Stomach (tissue), 9 donors: ENCODE data around the gene RAB5A. TPM values are rescaled to one million over a fixed set of nuclear protein-coding genes. Genes with fewer than 3 reads are reported as not detected.

ENCODE experiments used
- DNase-seq, 2 donors: peaks; one replicate each; pipeline versions ENCODE4 v3.0.0 to v3.0.0-alpha.2; 2013 to 2019
- H3K27ac ChIP-seq, 5 donors: fragments of 200-600 bp in 4 of 5; sonication (generic) in 4 of 5; one replicate each; pipeline ENCODE4 v1.5.1; 2013 to 2019; ENCODE audit warnings: mild to moderate bottlenecking in 1 of 5, moderate library complexity in 1 of 5
- H3K27me3 ChIP-seq, 3 donors: fragments of 200-600 bp; sonication (generic); one replicate each; pipeline ENCODE4 v1.5.1; 2017 to 2019; ENCODE audit warnings: mixed run types in 1 of 3
- H3K36me3 ChIP-seq, 4 donors: fragments of 200-600 bp; sonication (generic); 1 replicate in 3 of 4; 2 replicates in 1 of 4; pipeline ENCODE4 v1.5.1; 2016 to 2019
- H3K4me1 ChIP-seq, 4 donors: fragments of 200-600 bp; sonication (generic); one replicate each; pipeline ENCODE4 v1.5.1; 2016 to 2019
- H3K4me3 ChIP-seq, 4 donors: fragments of 200-600 bp; sonication (generic) in 3 of 4; one replicate each; pipeline ENCODE4 v1.5.1; 2016 to 2019; ENCODE audit warnings: mild to moderate bottlenecking in 1 of 4
- H3K9me3 ChIP-seq, 4 donors: fragments of 200-600 bp; sonication (generic); one replicate each; pipeline ENCODE4 v1.5.1; 2016 to 2019
- CTCF ChIP-seq, 7 experiments: fragments of 450-650 bp in 4 of 7; fragments of 200-600 bp in 3 of 7; sonication (generic) in 3 of 7; IDR thresholded peaks; one replicate each; pipeline ENCODE4 v1.5.1; 2016 to 2019; ENCODE audit warnings: antibody characterized with exemption in 7 of 7, control low read depth in 2 of 7, mild to moderate bottlenecking in 1 of 7
- EP300 ChIP-seq: sonication (generic); formaldehyde crosslinking; IDR thresholded peaks from one replicate; pipeline ENCODE4 v1.6.1; 2017; ENCODE audit warnings: antibody characterized with exemption
- POLR2A ChIP-seq, 4 donors: fragments of 450-650 bp; IDR thresholded peaks; one replicate each; pipeline ENCODE4 v1.6.1; 2016; ENCODE audit warnings: antibody characterized with exemption in 4 of 4, control low read depth in 2 of 4, mild to moderate bottlenecking in 1 of 4, moderate library complexity in 1 of 4
- POLR2AphosphoS5 ChIP-seq, 3 donors: sonication (generic); formaldehyde crosslinking; IDR thresholded peaks; one replicate each; pipeline ENCODE4 v1.6.1; 2016; ENCODE audit warnings: antibody characterized with exemption in 3 of 3
- WGBS, 5 donors: extraction: QIAGEN DNeasy Blood & Tissue Kit in 3 of 5; methylation state at CpG; one replicate each; pipeline versions ENCODE4 v1.1.5 to v1.1.7; 2013 to 2018; 5-methylcytosine and 5-hydroxymethylcytosine counted together
- intact Hi-C: fragments of 100-400 bp; cut with DNase I; formaldehyde crosslinking; loops from one replicate; pipeline ENCODE4 v1.15.1; 2023; ENCODE audit warnings: low total_unique reads
- polyA plus RNA-seq, 3 donors: library from polyadenylated mRNA; stranded (reverse); fragments of 200-250 nt; gene quantifications; one replicate each; pipeline ENCODE4 v1.2.3, GENCODE V29; 2013
- total RNA-seq, 5 donors: library from RNA; depleted of rRNA; stranded (reverse); fragments of >200 nt; gene quantifications; one replicate each; pipeline versions ENCODE4 v1.1.0 to v1.2.3, GENCODE V29; 2014 to 2016
- donor health status: healthy with polysubstance abuse.
- donor health status: Bipolar disorder and iron deficiency.
- donor health status: healthy.

Gene RAB5A
- total and polyA plus RNA-seq, 8 donors, result 9.3 to 163 (median 43.5) TPM

- TF ChIP-seq POLR2AphosphoS5 (IDR thresholded peaks at IDR 0.05), result no peak
- TF ChIP-seq POLR2A (IDR thresholded peaks at IDR 0.05), result no peak
- no peak for TF ChIP-seq EP300
- no peak for TF ChIP-seq CTCF (IDR thresholded peaks at IDR 0.05)
- Histone ChIP-seq H3K27me3 (no peaks in the 10 kb centered on the region), H3K4me1 (peaks cover 0 to 68% (median 38%) of the 10 kb centered on the region in 4 donors), H3K4me3 (no peak overlapping the region), H3K9me3 (no peaks in the 10 kb centered on the region), H3K27ac (no peak overlapping the region), H3K36me3 (peaks cover 0 to 23% (median 9%) of the 10 kb centered on the region in 4 donors)
- no peak for DNase-seq
- WGBS, 5 donors, result 92 to 99% (median 96%) methylated on average over 4 of the region's 4 CpGs
- intact Hi-C loops, result no loop called here
Measured at GRCh38 chr3:19961960-19962359, 15.1 kb downstream of the RAB5A start.

- no peak for TF ChIP-seq CTCF (IDR thresholded peaks at IDR 0.05)
- no peak for TF ChIP-seq POLR2A (IDR thresholded peaks at IDR 0.05)
- TF ChIP-seq POLR2AphosphoS5 (IDR thresholded peaks at IDR 0.05), result no peak
- TF ChIP-seq EP300, result no peak
- intact Hi-C loops, result no loop called here
Measured at GRCh38 chr3:19967208-19967607, 20.3 kb downstream of the RAB5A start.

DNA sequence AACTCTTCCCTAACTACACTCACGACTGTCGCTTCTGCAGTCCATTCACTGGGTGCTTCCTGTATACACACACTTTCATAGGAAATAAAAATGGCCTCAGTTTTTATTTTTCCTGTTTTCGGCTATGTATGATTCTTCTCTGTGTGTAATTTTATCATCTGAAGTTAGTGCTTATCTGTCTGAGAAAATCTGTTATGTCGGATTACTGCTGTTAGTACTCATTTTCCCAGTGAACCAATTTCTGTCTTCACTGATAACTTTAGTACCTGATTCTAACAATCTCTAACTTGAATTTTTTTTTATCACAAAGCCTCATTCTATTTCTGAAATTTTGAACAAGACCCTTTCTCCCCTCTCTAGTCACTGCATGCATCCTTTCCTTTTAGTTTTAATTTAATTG, 20.9 kb downstream of the RAB5A start:
- Histone ChIP-seq H3K27ac (no peak overlapping the region), H3K4me3 (no peak overlapping the region), H3K27me3 (no peaks in the 10 kb centered on the region), H3K36me3 (peaks cover 0 to 13% (median 6%) of the 10 kb centered on the region in 4 donors), H3K9me3 (no peaks in the 10 kb centered on the region), H3K4me1 (peaks cover 0 to 68% (median 27%) of the 10 kb centered on the region in 4 donors)
- intact Hi-C loops, result no loop called here
- WGBS, 5 donors, result 71 to 85% (median 82%) methylated on average over 4 of the region's 4 CpGs
- no peak for TF ChIP-seq POLR2A (IDR thresholded peaks at IDR 0.05)
- no peak for TF ChIP-seq CTCF (IDR thresholded peaks at IDR 0.05)
- no peak for TF ChIP-seq EP300
- TF ChIP-seq POLR2AphosphoS5 (IDR thresholded peaks at IDR 0.05), result no peak
- no peak for DNase-seq

More at GRCh38 chr3:19967208-19967607, 20.3 kb downstream of the RAB5A start:
- WGBS, 5 donors, result 88 to 95% (median 90%) methylated on average over 6 of the region's 6 CpGs
- H3K27ac ChIP-seq, result no peak overlapping the region
- no peaks in the 10 kb centered on the region for H3K27me3 ChIP-seq
- H3K4me1 ChIP-seq, result peaks cover 0 to 69% (median 28%) of the 10 kb centered on the region in 4 donors
- no peak overlapping the region for H3K4me3 ChIP-seq
- H3K36me3 ChIP-seq, result peaks cover 0 to 13% (median 6%) of the 10 kb centered on the region in 4 donors
- no peak for DNase-seq
- H3K9me3 ChIP-seq, result no peaks in the 10 kb centered on the region

DNA sequence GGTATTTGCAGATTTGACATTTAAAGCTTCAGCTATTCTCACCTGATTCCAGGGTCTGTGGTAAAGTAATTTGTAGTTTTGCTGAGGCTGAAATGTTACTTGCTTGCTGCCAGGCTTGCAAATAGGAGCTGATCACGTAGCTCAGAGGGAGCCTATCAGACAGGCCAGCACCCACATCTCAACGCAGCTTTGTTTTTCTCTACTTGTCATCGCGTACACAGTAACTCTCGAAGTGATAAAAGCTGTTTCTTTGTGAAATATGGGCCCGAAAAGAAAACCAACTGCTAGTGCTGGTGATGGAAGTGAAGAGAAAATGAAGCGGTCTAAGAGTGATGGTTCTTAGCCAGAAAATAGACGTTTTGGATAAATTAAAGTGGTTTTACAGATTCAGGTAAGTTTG, 23.4 kb downstream of the RAB5A start:
- Histone ChIP-seq H3K9me3 (no peaks in the 10 kb centered on the region), H3K4me1 (peaks cover 0 to 56% (median 21%) of the 10 kb centered on the region in 4 donors), H3K27ac (no peak overlapping the region), H3K36me3 (peaks cover 3 to 28% (median 23%) of the 10 kb centered on the region in 4 donors), H3K27me3 (no peaks in the 10 kb centered on the region), H3K4me3 (no peak overlapping the region)
- WGBS, 5 donors, result 58 to 71% (median 64%) methylated on average over 8 of the region's 8 CpGs
- no peak for DNase-seq
- intact Hi-C loops, result no loop called here
- no peak for TF ChIP-seq POLR2AphosphoS5 (IDR thresholded peaks at IDR 0.05)
- no peak for TF ChIP-seq POLR2A (IDR thresholded peaks at IDR 0.05)
- no peak for TF ChIP-seq EP300
- no peak for TF ChIP-seq CTCF (IDR thresholded peaks at IDR 0.05)
